GM23248 (cell line): ENCODE measurements around the gene CAMTA1.

ENCODE experiments used
- EZH2 ChIP-seq: fragments of 200-600 bp; sonication (generic); IDR thresholded peaks from 2 replicates; pipeline ENCODE4 v1.6.1; 2018; ENCODE audit warnings: antibody characterized with exemption, mild to moderate bottlenecking; ENCODE audit not compliant: insufficient read depth, poor library complexity, severe bottlenecking
- EZH2phosphoT487 ChIP-seq: fragments of 200-600 bp; sonication (generic); IDR thresholded peaks from 2 replicates; pipeline ENCODE4 v1.6.1; 2018; ENCODE audit warnings: antibody characterized with exemption, moderate library complexity, mild to moderate bottlenecking, low read depth; ENCODE audit not compliant: insufficient read depth

DNA sequence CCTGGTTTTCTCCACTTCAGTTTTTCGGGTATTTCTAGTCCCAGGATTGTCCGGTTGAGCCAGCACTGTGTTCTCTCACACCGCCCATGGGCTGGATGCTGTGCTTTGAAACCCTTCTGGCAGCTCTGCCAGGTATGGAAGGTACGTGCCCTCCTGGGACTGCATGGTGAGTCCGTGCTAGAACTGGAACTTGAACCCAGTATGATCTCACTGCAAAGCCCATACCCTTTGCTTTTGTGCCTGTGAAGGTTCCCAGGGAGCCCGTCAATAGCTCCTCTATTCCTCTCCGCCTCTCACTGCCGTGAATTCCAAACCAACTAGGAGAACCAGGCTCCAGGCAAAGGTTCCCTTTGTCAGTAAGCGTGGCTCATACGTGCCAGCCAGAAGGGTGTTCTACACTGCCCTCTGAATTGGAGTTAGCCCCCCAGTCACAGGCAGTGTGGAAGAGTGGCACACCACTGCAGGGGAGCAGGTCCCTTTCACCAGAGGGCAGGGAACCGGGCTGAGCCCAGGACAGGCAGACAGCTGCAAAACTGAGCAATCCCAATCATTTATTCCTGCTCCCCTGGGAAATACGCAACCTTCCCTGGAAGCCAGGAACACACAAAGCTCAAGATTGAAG lies 310.2 kb downstream of the CAMTA1 start:
- no peak for TF ChIP-seq EZH2phosphoT487
- no peak for TF ChIP-seq EZH2
